Tibial nerve (tissue), 3 donors: Measurements from ENCODE around the gene PARD6B.

Experiments
- POLR2A ChIP-seq, 2 donors: fragments of 450-650 bp; IDR thresholded peaks; one replicate each; pipeline ENCODE4 v1.6.1; 2017; ENCODE audit warnings: antibody characterized with exemption in 2 of 2, mild to moderate bottlenecking in 2 of 2, moderate library complexity in 2 of 2
- TF ChIP-seq, protein P1 (sequence below), 5 experiments: fragments of 200-600 bp in 3 of 5; fragments of 450-650 bp in 2 of 5; sonication (generic) in 3 of 5; IDR thresholded peaks; one replicate each; pipeline ENCODE4 v1.5.1; 2016 to 2019; ENCODE audit warnings: antibody characterized with exemption in 5 of 5, mild to moderate bottlenecking in 3 of 5, moderate library complexity in 2 of 5

DNA sequence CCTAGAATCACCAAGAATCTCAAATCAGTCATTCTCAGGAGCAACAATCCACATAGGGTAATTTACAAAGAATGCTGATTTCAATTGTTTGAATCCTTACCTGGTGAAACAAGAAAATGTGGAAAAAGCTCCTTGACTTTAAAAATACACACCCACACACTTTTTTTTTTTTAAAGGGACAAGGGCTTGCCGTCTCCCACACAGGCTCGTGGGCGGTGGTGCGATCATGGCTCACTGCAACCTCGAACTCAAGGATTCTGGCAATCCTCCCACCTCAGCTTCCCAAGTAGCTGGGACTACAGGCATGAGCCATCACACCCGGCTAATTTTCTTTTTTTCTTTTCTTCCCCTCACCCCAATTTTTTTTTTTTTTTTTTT, 30.7 kb downstream of the PARD6B start:
- TF ChIP-seq, protein P1, sequence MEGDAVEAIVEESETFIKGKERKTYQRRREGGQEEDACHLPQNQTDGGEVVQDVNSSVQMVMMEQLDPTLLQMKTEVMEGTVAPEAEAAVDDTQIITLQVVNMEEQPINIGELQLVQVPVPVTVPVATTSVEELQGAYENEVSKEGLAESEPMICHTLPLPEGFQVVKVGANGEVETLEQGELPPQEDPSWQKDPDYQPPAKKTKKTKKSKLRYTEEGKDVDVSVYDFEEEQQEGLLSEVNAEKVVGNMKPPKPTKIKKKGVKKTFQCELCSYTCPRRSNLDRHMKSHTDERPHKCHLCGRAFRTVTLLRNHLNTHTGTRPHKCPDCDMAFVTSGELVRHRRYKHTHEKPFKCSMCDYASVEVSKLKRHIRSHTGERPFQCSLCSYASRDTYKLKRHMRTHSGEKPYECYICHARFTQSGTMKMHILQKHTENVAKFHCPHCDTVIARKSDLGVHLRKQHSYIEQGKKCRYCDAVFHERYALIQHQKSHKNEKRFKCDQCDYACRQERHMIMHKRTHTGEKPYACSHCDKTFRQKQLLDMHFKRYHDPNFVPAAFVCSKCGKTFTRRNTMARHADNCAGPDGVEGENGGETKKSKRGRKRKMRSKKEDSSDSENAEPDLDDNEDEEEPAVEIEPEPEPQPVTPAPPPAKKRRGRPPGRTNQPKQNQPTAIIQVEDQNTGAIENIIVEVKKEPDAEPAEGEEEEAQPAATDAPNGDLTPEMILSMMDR (IDR thresholded peaks at IDR 0.05) = no peak
- no peak for TF ChIP-seq POLR2A (IDR thresholded peaks at IDR 0.05)
